Stimulated activated CD4-positive, alpha-beta T cell treated with anti-CD3 and anti-CD28 coated beads, Interleukin-2, amount 100 ng/mL, for 24 hours (primary cell): Measurements from ENCODE around the gene CLEC4C.

Source experiments
- DNase-seq, 2 donors: peaks; one replicate each; pipeline ENCODE4 v3.0.0-alpha.2; 2020

CLEC4C gene

DNA sequence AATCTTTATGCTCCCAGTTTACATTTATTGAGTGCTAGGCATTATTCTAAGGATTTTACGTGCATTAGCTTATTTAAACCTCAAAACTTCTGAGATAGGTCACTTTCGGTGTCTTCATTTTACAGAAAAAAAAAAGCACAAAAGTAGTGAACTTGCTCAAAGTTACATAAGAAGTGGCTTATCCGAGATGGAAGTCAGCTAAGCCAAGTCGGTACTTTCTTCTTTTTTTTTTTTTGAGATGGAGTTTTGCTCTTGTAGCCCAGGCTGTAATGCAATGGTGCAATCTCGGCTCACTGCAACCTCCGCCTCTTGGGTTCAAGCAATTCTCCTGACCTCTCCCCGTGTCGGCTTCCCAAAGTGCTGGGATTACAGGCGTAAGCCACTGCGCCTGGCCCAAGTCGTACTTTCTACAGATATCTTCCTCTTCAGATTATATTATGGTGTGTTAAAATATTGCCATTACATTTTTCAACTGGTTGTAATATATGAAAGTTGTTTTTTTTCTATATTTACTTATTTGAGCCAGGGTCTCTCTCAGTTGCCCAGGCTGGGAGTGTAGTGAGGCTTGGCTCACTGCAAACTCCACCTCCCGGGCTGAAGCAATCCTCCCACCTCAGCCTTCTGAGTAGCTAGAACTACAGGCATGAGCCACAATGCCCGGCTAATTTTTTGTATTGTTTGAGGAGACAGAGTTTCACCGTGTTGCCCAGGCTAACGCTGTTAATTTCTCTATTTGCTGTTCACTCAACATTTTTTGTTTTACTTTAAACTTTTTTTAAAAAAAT is 27.0 kb downstream of the CLEC4C start:
- no peak for DNase-seq

DNA sequence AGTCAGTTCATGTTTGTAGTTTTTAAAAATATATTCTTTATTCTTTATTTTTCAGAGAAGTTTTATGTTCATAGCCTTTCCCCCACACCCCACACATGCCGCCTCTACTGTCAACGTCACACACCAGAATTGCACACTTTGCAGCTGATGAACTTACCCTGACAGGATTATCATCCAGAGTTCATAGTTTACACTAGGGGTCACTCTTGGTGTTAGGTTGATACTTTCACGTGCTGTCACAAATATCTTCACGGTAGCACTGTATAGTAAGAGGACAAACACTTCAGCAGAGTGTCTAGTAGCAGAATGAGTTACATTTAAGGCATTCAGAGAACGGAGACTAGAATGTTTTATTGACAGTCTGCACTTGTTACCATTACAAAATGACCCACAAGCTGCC is 30.8 kb downstream of the CLEC4C start:
- DNase-seq: no peak

DNA sequence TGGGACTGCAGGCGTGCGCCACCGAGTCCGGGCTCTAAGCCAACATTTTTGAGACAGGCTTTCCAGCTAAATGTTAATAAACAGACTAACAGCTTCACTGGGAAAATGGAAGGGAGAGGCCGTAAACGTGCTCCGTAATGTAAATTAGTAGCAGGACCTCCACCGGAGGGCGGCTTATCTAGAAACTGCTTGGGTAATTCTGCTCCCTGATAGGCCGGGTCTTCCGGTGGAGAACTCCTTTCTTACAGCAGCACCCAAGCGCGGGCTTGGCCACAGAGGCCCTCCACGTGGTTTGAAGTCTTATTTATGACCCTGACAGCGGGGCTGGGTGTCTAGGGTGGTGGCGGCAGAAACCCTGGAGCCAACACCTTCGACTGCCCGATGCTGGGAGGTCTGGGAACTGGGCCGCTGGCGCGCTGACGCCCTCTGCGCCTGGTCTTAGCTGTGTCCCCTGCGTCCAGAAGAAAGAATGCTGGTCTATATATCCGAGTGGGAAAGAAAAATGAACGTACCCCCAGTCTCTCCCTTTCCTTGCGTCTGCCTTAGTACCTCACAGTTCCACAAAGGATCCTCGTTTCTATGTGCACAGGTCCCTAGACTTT is 34.2 kb downstream of the CLEC4C start:
- DNase-seq: no peak

- DNase-seq: no peak
These were observed 36.0 kb downstream of the CLEC4C start, which contains the start of gene DPPA3 for GRCh38 chr12:7711133-7711532. Gene DPPA3, plus strand, starts transcription at chr12:7711433. Its CDS starts 138 bp downstream, at chr12:7711571.

- no peak for DNase-seq
These were observed 37.1 kb downstream of the CLEC4C start for GRCh38 chr12:7709969-7710675.

DNA sequence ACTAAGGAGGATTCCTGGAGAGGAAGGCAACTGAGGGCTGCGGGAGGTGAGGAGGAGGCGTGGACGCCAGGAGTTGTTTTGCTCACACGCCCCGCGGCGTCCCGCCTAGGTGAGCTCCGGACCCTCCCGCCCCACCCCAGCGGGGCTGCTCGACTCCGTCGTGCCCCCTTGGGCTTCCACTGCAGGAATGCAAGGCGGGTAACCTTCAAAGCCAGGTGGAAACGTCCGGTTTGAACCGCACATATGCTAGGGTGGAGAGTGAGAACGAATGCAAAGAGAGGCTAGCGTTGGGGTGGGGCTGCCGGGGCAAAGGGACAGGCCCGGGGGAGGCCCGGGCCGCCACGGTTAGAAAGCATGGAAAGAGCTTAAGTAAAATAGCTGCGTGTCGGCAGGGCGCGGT is 41.3 kb downstream of the CLEC4C start:
- no peak for DNase-seq

- DNase-seq: no peak
These were observed 51.5 kb downstream of the CLEC4C start, which contains the start of gene GDF3 for GRCh38 chr12:7695566-7696197. Gene GDF3, minus strand, starts transcription at chr12:7695775. Its CDS starts 47 bp downstream, at chr12:7695728.

DNA sequence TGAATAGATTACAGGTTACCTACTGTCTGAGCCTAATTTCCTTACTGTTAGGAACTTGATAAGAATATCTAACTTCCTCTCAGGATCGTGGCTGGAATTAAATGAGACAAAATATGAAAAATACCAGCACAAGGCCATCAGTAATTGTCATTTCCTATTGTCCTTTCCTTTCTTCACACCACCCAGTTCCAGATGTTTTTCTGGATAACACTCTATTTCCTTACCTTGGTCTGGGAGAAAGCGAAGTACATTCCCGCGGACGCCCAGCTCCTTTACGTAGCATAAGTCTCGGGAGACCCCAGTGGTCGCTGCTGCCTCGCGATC is 52.0 kb downstream of the CLEC4C start:
- no peak for DNase-seq

DNA sequence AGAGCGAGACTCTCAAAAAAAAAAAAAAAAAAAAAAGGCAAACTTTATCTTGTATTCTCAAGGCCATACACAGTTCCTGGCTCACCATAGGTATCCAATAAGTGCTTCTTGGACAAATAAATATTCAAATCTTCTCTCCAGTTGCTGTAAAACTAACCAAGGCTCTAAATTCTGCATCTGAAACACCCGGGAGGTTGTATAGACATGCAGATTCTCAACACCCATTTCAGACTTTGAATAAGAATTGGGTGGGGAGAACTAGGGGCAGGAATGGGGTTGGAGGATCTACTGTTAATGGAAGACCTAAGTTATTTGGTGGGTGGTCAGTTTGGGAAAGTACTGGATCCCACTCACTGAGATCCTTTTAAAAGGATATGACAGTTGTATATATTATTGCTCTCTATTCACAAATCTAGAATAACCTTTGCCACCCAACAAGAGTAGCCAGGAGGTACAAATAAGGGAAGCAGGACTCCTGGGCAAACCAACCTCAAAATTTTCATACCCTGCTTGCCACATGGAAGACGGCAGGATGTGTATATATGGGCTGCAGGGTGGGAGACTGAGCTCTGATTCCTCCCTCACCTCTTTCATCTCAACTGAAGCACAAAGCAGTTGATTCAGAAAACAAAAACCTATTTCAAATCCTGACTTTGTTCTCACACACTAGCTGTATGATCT is 52.5 kb downstream of the CLEC4C start:
- no peak for DNase-seq

DNA sequence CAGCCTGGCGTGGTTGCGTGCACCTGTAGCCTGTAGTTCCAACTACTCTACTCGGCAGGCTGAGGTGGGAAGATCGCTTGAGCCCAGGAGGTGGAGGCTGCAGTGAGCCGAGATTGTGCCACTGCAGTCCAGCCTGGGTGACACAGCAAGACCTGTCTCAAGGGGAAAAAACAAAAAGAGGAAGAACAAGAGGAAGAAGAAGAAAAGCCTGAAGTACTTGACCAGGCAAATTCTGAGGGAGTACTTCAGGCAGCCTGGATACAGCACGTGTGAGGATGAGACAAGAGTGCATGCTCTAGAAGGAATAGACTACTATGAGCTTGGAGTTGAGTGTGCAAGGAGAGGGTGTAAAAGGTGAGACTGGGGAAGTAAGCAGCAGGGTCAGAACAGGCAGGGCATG is 53.4 kb downstream of the CLEC4C start:
- no peak for DNase-seq

GRCh38 chr12:7681535-7681934 is 65.6 kb downstream of the CLEC4C start:
- DNase-seq: no peak
